GM19023 (cell line): ENCODE results near the gene MACROH2A2.

Source experiments
- ATAC-seq: cut with Tn5 transposase; IDR thresholded peaks from one replicate; pipeline ENCODE4 v1.9.1; 2021; ENCODE audit warnings: mild to moderate bottlenecking, moderate library complexity; ENCODE audit not compliant: unreplicated experiment

Gene MACROH2A2

DNA sequence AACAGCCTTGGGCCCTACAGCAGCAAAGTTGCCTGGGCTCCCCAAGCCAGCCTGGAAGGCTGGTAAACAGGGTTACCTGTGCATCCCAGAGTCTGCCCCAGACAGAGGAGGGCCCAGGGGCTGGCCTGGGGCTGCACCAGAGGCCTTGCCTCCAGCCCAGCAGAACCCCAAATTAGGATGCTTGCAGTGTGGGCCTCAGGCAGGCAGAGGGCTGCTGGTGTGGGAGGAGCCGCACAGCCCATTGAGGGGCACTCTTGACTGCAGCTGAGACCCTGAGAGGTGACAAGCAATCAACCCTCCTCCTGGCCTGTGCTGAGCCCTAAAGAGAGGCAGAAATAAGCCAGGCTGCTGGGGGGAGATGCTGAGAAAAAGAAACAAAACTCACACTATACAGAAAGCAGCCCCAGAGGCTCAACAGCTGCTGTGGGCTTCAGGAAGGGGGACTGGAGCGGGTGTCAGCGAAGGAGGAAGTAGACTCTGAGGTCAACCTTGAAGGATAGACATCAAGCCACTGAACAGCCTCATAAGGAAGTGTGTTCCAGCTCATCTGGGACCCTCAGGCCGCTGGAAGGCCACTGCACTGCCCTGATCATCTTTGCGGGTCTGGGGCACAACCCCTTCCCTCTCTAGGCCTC lies 73.4 kb downstream of the MACROH2A2 start:
- no peak for ATAC-seq

DNA sequence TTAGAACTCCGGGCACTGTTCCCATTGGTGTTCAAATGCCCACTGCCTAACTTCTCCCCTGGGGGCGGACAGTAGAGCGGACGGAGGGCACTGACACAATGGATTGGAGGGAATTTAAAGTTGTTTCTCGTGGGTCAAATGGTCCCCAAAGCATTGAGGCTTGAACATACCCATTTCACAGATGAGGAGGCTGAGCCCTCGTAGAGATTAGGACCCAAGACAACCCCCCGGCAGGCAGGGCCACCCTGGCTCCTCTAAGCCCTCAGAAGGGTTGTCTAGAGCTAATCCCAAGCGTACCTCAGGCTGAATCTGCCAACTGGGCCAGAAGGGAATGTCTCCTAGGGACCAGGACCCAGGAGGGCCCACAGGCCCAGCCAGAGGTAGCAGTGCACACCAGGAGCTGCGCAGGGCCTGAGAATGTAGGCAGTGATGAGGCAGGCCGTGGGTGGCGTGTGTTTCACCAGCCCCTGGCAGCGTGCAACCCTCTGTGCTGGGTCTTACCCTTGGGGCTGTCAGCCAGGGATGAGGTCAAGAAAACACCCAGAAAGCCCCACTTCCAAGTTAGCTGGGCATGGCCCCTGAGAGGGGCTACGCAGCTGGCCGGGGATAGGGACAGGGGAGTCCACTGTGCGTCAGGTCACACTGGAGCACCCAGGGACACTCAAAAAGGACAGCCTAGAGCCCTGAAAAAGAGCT lies 74.2 kb downstream of the MACROH2A2 start:
- no peak for ATAC-seq

DNA sequence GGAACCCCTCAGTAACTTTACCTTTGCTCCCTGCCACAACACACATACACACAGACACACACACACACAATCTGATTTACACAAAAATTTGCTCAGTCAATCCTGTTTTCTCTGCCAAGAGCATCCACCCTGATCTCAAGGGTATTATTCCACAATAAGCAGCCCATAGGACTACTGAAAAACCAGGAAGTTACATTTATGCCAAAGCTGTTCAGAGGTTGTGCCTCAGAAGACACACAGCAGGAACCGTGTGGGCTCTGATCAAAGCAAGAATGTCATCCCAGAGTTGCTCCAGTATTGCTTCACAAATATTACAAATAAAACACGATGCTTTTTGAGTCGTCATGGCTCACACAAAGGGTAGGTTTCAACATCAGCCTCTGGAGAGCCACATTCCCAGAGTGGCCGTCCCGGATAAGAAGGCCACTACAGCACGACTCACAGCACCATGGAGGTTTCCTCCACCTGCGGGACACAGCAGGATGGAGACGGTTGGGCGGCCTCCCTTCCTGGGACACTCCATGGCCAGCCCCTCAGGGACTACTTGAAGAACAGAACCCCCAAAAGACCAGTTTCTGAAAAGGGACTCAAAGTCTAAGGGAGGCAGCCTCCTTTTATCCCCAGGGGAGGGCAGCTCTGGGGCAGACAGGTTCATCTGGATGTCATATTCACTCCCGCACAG lies 78.4 kb downstream of the MACROH2A2 start:
- no peak for ATAC-seq

DNA sequence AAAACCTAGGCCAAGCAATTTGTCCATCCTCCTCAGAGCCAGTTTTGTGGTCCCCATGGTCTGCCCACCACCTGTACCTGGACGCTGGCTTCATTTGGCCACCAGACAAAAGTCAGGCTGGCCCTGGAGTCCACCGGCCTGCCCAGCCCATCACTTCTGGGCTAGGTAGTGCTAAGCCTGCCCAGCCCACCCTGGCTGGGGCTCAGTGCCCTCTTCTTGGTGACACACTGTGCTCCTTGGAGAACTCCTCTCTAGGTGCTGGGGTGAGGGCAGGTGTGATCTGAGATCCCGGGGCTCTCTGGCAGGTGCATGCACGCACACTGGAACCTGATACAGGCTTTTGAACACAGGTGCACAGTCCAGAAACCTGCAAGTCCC lies 78.9 kb downstream of the MACROH2A2 start:
- no peak for ATAC-seq

DNA sequence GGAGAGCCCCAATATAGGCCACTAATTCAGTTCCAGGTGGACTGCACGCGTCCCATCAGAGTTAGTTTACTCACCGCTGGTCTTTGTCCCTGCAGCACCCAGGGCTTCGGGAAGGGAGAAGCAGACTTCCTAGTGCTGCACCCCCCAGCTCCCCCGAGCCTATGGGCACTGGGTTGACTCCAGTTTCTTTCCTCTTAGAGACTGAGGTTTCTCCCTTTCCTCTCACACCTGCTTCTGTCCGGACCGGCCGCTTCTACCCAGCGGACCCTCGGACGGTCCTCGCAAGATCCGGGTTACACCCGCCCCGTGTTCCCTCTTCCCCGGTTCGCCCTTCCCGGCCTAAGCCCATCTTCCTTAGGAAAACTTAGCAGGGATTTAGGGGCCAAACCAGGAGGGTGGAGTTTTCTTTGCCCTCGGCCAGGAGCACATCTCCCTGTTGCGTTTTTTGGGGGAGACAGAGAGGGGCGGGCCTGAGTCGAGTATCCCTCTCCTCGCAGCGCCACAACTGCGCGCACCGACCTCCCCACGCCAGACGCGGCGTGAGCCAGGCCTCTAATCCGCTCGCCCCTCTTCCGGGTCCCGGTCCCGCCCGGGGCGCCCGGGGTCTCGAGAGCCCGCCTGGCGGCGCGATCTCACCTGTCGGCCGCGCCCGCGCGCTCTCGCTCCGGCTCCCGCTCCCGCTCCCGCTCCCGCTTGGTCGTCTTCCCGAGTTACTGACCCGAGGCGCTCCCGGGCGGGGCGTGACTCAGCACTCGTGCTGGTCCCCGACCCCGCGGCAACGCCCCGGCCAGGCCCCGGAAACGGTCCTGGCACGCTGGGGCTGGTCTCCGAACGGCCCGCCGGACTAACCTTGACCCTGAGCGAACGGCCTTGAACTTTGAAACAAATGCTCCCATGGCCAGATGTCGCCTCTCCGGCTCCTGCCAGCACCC lies 79.7 kb downstream of the MACROH2A2 start, which contains the start of gene AIFM2:
Gene AIFM2, minus strand, starts transcription at position 728 of the 932 bp plus-strand sequence. CDS start 8,741 bp downstream, outside the sequence.
- ATAC-seq = peak; percentile 84

DNA sequence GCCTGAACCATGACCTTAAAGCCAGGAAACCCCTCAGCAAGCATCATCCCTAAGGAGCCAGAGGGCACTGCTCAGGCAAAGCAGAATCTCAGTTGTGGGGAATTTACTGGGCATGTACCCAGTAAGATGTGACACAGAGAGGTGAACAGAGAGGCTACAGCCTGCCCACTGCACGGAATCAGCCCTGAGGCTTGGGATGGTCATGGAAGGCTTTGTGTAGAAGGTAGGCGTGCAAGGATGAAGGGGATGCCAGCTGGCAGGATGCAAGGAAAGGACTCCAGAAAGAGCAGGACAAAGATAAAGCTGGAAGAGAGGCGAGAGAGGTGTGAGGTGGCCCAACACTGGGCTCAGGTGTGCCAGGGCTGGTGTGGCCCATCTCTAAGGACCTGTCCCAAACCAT lies 82.4 kb downstream of the MACROH2A2 start:
- no peak for ATAC-seq

DNA sequence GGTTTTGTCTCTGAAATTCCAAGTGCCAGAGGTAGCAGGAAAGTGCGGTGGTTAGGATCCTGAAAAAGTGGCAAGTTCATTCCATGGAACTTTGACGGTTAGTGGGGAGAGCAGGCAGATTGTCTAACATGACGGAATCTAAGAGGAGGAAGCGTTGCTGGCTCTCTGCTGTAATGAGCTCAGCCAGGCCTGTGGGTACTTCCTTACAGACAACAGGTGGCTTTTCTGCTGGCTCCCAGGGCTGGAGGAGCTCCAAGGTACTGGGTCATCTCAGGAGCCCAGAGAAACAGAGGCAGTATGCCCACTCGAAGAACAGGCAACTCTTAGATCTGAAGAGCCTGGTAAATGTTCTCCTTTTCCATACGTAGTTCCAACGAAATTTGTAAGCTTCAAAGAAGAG lies 83.0 kb downstream of the MACROH2A2 start:
- no peak for ATAC-seq

DNA sequence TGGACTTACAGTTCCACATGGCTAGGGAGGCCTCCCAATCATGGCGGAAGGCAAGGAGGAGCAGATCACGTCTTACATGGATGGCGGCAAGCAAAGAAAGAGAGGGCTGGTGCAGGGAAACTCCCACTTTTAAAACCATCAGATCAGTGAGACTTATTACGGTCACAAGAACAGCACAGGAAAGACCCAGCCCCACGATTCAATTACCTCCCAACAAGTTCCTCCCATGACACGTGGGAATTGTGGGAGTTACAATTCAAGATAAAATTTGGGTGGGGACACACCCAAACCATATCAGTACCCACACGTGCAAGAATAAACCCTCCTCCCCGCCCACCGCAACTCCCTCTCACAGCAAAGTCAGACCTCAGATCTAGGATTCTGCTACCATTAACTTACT lies 84.5 kb downstream of the MACROH2A2 start:
- no peak for ATAC-seq

DNA sequence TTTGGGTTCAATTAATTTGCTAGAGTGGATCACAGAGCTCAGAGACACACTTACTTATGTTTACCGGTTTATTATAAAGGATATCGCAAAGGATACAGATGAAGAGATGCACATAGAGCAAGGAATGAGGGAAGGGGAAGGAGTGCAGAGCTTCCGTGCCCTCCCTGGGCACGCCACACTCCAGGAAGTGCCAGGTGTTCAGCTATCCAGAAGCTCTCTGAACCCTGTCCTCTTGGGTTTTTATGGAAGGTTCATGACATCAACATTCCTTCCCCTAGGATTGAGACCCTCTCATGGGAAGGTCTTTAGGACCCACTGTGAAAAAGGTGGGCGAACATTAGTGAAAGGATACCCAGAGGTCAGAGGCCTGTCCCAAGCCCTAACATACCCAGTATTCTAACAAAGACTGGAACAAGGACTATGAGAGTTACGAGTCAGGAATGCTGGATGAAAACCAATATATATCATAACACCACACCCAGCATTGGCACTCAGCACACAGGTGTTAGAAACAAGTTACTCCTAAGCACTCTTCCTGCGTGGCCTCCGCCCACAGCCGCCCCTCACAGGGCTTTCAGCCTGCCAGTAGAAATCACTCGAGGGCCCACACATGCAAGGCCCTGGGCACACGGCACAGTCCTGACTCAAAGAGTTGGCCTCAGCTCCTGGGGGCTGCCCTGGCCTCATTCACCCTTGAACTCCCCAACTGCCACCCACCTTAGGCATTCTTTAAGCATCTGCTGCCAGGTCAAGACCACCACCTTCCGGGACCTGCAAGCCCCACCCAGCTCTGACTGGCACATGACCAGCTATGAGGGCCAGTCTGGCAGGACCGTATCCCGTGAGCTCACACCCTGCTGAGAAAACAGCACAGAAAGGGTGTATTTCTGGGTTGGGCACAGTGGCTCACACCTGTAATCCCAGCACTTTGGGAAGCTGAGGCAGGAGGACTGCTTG lies 85.6 kb downstream of the MACROH2A2 start:
- no peak for ATAC-seq

DNA sequence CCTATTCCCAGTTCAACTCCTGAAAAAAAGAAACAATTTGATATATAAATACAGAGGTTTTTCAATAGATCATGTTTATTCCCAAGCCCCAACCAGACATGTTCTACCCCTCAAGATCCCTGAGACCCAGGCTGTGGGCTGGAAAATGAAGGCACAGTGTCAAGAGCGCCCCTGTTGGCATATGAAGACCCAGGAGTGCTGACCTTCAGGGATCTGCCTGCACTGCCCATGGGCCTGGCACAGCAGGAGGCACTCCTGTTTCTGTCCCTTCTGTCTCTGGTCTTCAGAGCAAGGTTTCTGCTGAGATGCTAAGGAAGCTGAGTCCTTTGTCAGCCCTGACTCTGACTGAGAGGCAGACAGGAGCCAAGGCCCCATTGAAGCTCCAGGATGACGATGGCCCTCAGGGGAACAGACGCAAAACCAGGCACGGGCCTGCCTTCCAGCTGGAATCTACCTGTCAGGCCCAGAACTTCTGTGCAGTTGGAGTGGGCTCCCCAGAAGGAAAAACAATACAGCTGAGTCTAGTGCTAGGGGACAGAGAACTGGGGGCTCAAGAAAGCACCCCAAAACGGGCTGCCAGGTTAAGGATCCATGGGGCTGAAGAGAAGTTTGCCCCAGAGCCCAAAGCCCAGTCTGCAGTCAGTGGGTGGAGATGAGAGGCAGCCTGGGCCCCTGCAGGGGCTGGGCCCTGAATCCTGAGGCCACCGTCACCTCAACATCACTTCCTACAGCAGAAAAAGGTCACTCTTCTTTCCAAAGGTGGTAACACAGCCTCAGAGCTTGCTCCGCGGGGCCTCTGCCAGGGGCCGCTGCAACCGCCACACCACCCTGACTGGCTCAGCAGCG lies 86.7 kb downstream of the MACROH2A2 start:
- ATAC-seq = no peak

DNA sequence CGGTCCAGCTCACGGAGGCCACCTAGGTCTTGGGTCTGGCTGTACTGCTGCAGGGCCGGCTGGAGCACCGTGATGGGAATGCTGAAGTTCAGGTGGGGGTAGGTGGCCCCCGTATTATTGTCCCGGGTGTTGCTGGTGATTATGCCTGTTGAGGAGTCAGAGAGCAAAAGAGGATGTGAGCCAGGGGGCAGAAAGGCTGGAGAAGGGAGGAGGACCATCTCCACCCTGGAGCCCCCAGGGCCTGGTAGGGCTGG lies 87.3 kb downstream of the MACROH2A2 start:
- no peak for ATAC-seq

DNA sequence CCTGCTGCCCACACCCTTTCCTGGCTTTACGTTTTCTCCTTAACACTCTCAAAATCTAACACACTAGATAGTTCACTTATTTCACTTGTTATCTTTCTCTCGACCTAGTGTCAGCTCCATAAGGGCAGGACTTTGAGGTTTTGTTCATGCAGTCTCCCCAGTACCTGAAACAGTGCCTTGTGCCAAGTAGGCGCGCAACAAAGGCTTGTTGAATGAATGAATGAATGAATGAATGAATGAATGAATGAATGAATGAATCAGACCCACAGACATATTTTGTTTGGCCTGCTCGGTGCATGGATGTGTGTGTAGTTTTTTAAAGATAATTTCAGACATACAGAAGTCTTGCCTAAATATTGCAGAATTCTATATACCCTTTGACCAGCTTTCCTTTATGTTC lies 87.7 kb downstream of the MACROH2A2 start:
- no peak for ATAC-seq

DNA sequence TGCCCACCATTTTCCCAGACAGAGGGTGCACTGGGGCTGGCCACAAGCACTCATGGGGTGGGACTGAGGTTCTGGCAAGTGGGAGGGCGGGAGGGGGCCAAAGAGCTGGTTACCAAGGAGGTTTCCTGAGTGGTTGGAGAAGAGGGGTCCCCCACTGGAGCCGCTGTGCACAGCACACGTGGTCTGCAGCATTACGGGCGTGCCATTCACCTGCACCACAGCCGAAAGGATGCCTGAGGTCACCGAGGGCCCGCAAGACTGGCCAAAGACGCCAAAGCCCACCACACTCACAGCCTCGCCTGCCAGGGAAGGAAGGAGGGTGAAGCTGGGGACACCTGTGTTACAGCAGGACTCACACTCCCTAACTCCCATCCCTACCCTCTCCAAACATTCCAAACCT lies 89.9 kb downstream of the MACROH2A2 start:
- ATAC-seq = no peak

DNA sequence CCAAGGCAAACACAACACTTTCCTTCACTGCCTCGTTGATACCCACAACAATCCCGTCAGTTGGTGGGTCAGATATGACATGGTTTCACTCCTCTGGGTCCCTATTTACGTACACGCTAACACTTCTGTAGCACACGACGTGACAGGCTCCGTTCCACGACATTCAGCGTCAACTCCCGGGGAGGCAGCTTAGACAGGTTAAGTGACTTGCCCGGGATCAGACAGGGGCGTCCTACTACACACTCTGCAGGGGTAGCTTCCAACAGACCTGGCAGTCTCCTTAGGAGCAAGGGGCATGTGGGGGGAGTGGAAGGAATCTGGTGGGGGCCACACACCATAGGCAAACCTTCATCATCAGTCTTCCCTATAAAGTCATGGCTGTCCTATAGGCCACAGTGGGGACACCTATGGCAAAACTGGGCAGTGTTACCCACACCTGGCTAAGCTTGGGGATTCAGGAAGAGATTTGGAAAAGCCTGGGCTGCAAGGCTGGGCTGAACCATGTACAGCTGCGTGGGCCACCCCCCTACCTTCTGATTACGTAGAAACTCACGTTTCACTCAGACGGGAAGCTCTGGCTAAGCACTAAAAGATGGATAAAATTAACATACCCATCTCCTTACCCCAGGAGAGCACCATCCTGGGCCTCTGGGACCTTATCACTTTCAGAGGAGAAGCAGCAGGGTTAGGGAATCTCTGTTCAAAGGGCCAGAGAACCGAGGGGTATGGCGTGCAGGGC lies 91.9 kb downstream of the MACROH2A2 start:
- ATAC-seq = no peak

DNA sequence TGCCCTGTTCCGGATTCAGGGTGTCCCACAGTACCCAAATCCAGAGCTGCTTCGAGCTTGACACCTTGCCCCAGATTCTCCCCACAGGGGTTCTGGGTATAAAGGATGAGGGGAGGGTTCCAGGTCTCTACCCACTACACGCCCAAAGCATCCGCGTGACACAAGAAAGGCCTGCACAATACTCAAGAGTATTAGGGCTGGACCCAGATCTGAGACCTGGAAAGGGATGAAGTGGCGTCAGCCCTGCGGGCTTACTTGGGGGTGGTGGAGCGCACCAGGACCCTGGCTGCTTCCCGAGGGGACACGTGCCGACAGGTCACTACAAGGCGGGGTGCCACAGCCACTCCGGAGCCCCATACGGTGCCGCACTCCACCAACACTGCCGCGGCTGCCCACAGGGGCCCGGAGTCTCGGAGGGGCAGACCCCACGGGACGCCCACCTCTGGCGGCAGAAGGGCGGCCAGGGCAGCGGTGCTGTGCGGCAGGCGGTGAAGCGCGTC lies 92.6 kb downstream of the MACROH2A2 start:
- peak; percentile 6 for ATAC-seq

DNA sequence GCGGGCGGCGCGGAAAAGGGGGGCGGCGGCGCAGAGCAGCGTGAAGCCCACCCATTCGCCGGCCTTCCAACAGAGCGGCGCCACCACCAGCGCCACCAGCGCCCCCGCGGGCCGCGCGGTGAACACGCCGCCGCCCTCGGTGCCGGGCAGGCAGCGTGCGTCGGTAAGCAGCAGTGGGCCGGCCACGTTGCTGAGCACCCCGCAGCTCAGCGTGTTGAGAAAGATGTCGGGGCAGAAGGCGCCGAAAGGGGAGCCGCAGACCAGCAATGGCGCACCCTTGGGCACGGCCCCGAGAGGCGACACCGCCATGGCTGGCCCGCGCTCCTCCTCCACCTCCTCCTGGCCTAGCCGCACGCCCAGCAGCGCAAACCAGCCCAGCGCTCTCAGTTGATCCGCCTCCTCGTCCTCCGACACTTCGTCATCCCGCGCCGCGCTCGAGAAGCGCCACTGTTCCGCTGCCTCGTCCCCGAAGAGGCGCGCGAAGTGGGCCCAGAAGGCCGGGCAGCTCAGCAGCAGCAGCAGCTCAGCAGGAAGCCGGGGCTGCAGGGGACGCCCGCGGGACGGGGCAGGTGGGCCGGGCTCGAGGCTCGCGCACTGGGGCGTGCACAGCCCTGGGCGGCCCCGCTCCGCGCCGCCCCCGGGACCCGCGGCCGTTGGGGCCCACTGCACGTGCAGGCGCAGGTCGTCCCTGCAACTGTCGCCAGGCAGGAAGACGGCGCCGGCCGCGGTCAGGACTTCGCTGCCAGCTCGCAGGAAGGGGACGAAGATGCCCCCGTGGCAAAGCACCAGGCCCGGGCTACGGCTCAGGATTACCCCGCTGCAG lies 93.2 kb downstream of the MACROH2A2 start:
- peak; percentile 59 for ATAC-seq

DNA sequence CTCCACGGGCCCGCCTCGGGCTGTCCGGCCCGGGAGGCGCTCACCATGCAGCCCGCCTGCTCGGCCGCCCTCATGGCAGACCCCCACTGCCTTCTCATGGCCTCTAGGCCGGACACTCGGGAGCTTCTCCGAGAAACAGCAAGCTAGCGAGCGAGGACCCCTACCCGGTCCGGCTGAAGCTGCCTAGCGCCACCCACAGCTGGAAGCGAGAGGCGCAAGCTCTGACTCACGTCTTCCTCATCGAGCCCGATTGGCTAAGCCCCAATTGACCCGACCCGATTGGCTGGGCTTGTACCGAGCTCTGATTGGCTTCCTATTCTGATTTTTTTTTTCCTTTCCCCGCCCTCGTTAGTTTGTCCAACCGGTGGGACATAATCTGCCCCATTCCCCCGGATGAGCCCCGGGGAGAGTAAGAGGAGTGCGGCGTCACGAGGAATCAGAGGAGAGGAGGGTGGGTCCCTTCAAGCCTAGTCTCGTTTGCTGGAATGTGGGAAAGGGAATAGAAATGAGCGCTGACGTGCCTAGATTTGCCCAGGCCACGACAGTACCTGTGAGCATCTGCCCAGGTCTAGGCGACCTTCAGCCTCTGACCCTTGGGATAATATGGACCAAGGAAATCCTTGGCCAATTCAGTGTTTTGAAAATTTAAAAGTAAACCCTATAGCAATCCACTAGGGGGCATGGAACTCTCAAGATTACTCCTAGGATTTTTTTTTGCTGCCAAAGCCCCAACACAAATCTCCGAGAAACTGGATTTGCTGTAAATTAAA lies 94.0 kb downstream of the MACROH2A2 start, which contains the start of gene TYSND1:
Gene TYSND1, minus strand, starts transcription at position 212 of the 770 bp plus-strand sequence. Its CDS starts 114 bp downstream, at position 98.
- peak; percentile 94 for ATAC-seq
